HG03469 (cell line): Measurements from ENCODE around the gene ARHGEF10L.

Experiments used
- ATAC-seq: cut with Tn5 transposase; IDR thresholded peaks from one replicate; pipeline ENCODE4 v1.9.1; 2021; ENCODE audit warnings: mild to moderate bottlenecking, moderate library complexity, moderate number of reproducible peaks; ENCODE audit not compliant: unreplicated experiment

ARHGEF10L gene

GRCh38 chr1:17629460-17629859 lies 90.0 kb downstream of the ARHGEF10L start:
- no peak for ATAC-seq

- ATAC-seq, result no peak
These were observed 90.7 kb downstream of the ARHGEF10L start for GRCh38 chr1:17630048-17630830.

GRCh38 chr1:17630986-17631385 lies 91.5 kb downstream of the ARHGEF10L start:
- no peak for ATAC-seq

GRCh38 chr1:17631410-17631809 lies 91.9 kb downstream of the ARHGEF10L start:
- ATAC-seq, result no peak

GRCh38 chr1:17632106-17632505 lies 92.6 kb downstream of the ARHGEF10L start:
- no peak for ATAC-seq

GRCh38 chr1:17632541-17633184 lies 93.2 kb downstream of the ARHGEF10L start:
- ATAC-seq, result no peak

- no peak for ATAC-seq
These were observed 94.2 kb downstream of the ARHGEF10L start for GRCh38 chr1:17633654-17634053.

GRCh38 chr1:17635276-17635675 lies 95.8 kb downstream of the ARHGEF10L start:
- ATAC-seq, result no peak

GRCh38 chr1:17635811-17636210 lies 96.3 kb downstream of the ARHGEF10L start:
- ATAC-seq, result no peak

- no peak for ATAC-seq
These were observed 97.1 kb downstream of the ARHGEF10L start for GRCh38 chr1:17636612-17637011.

GRCh38 chr1:17637055-17637454 lies 97.6 kb downstream of the ARHGEF10L start:
- ATAC-seq, result no peak

GRCh38 chr1:17639703-17640340 lies 100.3 kb downstream of the ARHGEF10L start:
- no peak for ATAC-seq

- no peak for ATAC-seq
These were observed 100.9 kb downstream of the ARHGEF10L start for GRCh38 chr1:17640393-17640792.

- ATAC-seq, result no peak
These were observed 101.5 kb downstream of the ARHGEF10L start for GRCh38 chr1:17640975-17641374.

- ATAC-seq, result no peak
These were observed 102.7 kb downstream of the ARHGEF10L start for GRCh38 chr1:17642169-17642568.

GRCh38 chr1:17642943-17643342 lies 103.4 kb downstream of the ARHGEF10L start:
- no peak for ATAC-seq

GRCh38 chr1:17643861-17644703 lies 104.6 kb downstream of the ARHGEF10L start:
- ATAC-seq, result no peak

- no peak for ATAC-seq
These were observed 105.8 kb downstream of the ARHGEF10L start for GRCh38 chr1:17645068-17645911.

GRCh38 chr1:17646444-17647280 lies 107.2 kb downstream of the ARHGEF10L start:
- ATAC-seq, result no peak
